Vagina (tissue), 2 donors: Measurements from ENCODE around the gene GLG1. TPM values are rescaled to one million over a fixed set of nuclear protein-coding genes. Genes with fewer than 3 reads are reported as not detected.

Experiments
- DNase-seq, 2 donors: peaks; one replicate each; pipeline ENCODE4 v3.0.0-alpha.2; 2017; ENCODE audit errors: extremely low spot score in 2 of 2
- H3K27ac ChIP-seq: fragments of 200-600 bp; sonication (generic); one replicate; pipeline ENCODE4 v1.5.1; 2019
- H3K27me3 ChIP-seq: fragments of 200-600 bp; sonication (generic); one replicate; pipeline ENCODE4 v1.5.1; 2019
- H3K36me3 ChIP-seq, 2 donors: fragments of 200-600 bp; sonication (generic); one replicate each; pipeline ENCODE4 v1.5.1; 2017 to 2019
- H3K4me1 ChIP-seq: fragments of 200-600 bp; sonication (generic); one replicate; pipeline ENCODE4 v1.5.1; 2019
- H3K4me3 ChIP-seq, 2 donors: fragments of 200-600 bp; sonication (generic); 1 replicate in 1 of 2; 2 replicates in 1 of 2; pipeline ENCODE4 v1.5.1; 2016 to 2019
- H3K9me3 ChIP-seq: fragments of 200-600 bp; sonication (generic); one replicate; pipeline ENCODE4 v1.5.1; 2019
- POLR2A ChIP-seq, 2 donors: fragments of 450-650 bp; IDR thresholded peaks; one replicate each; pipeline ENCODE4 v1.6.1; 2017; ENCODE audit warnings: antibody characterized with exemption in 2 of 2, mild to moderate bottlenecking in 2 of 2, moderate library complexity in 2 of 2
- POLR2AphosphoS5 ChIP-seq, 2 donors: sonication (generic); formaldehyde crosslinking; IDR thresholded peaks; one replicate each; pipeline ENCODE4 v1.9.0; 2017; ENCODE audit warnings: antibody characterized with exemption in 2 of 2, mild to moderate bottlenecking in 2 of 2, low read depth in 1 of 2; ENCODE audit not compliant: insufficient read depth in 1 of 2
- intact Hi-C: fragments of 100-400 bp; cut with DNase I; formaldehyde crosslinking; loops from one replicate; pipeline ENCODE4 v1.15.1; 2023
- total RNA-seq: library from RNA; depleted of rRNA; stranded (reverse); fragments of >200 nt; gene quantifications from one replicate; pipeline ENCODE4 v1.2.3, GENCODE V29; 2016
- TF ChIP-seq, protein P1 (sequence below), 3 experiments: fragments of 450-650 bp in 2 of 3; fragments of 200-600 bp in 1 of 3; sonication (generic) in 1 of 3; IDR thresholded peaks; one replicate each; pipeline ENCODE4 v1.5.1; 2017 to 2019; ENCODE audit warnings: antibody characterized with exemption in 3 of 3, mild to moderate bottlenecking in 2 of 3, moderate library complexity in 2 of 3

GLG1 gene
- total RNA-seq, 1 donor from 2014 or later = 76.9 TPM

- Histone ChIP-seq H3K4me1 (peaks cover 48% of the 10 kb centered on the region), H3K4me3 (no peak overlapping the region)
Measured at GRCh38 chr16:74601126-74601871, 5.6 kb downstream of the GLG1 start.

DNA sequence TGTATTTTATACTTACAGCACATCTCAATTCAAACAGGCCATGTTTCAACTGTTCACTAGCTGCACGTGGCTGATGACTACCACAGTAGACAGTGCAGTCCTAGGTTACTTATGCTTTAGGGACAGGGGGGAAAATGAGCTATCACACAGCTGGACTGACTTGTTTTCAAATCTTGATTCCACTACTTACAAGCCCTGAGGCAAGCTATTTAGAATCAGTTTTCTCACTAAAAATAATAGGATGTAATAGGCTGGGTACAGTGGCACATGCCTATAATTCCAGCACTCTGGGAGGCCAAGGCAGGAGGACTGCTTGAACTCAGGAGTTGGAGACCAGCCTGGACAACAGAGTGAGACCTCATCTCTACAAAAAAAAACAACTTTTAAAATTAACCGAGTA lies 10.3 kb downstream of the GLG1 start:
- intact Hi-C loops = no loop called here
- Histone ChIP-seq H3K9me3 (no peaks in the 10 kb centered on the region), H3K36me3 (no peaks in the 10 kb centered on the region), H3K4me1 (peaks cover 26% of the 10 kb centered on the region), H3K4me3 (no peak overlapping the region), H3K27ac (no peak overlapping the region), H3K27me3 (no peaks in the 10 kb centered on the region)
- TF ChIP-seq, protein P1, sequence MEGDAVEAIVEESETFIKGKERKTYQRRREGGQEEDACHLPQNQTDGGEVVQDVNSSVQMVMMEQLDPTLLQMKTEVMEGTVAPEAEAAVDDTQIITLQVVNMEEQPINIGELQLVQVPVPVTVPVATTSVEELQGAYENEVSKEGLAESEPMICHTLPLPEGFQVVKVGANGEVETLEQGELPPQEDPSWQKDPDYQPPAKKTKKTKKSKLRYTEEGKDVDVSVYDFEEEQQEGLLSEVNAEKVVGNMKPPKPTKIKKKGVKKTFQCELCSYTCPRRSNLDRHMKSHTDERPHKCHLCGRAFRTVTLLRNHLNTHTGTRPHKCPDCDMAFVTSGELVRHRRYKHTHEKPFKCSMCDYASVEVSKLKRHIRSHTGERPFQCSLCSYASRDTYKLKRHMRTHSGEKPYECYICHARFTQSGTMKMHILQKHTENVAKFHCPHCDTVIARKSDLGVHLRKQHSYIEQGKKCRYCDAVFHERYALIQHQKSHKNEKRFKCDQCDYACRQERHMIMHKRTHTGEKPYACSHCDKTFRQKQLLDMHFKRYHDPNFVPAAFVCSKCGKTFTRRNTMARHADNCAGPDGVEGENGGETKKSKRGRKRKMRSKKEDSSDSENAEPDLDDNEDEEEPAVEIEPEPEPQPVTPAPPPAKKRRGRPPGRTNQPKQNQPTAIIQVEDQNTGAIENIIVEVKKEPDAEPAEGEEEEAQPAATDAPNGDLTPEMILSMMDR (IDR thresholded peaks at IDR 0.05) = no peak
- TF ChIP-seq POLR2A (IDR thresholded peaks at IDR 0.05) (no peak), POLR2AphosphoS5 (IDR thresholded peaks at IDR 0.05; ENCODE audit: insufficient read depth in 1 of 2, low read depth in 1 of 2) (no peak)
- DNase-seq = no peak

More at GRCh38 chr16:74601126-74601871, 5.6 kb downstream of the GLG1 start:
- no peaks in the 10 kb centered on the region for H3K27me3 ChIP-seq
- no peaks in the 10 kb centered on the region for H3K9me3 ChIP-seq
- TF ChIP-seq POLR2A (IDR thresholded peaks at IDR 0.05) (no peak), POLR2AphosphoS5 (IDR thresholded peaks at IDR 0.05; ENCODE audit: insufficient read depth in 1 of 2, low read depth in 1 of 2) (no peak)
- TF ChIP-seq, protein P1 (IDR thresholded peaks at IDR 0.05) = no peak
- intact Hi-C loops = no loop called here
- no peaks in the 10 kb centered on the region for H3K36me3 ChIP-seq
- no peak for DNase-seq
- H3K27ac ChIP-seq = no peak overlapping the region

DNA sequence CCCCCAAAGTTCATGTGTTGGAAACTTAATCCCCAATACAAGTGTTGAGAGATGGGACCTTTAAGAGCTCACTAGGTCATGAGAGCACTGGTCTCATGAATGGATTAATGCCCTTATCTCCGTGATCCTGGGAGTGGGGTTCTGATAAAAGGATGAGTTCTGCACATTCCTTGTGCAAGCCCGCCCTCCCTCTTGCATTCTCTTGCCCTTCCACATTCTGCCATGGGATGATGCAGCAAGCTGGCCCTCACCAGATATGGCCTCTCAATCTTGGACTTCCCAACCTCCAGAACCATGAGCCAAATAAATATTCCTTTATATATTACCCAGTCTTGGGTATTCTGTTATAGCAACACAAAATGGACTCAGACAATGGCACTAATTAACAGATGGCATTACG lies 14.1 kb downstream of the GLG1 start:
- DNase-seq = no peak
- peaks cover 0 to 4% of the 10 kb centered on the region in 2 donors for H3K36me3 ChIP-seq
- TF ChIP-seq, protein P1 (IDR thresholded peaks at IDR 0.05) = no peak
- TF ChIP-seq POLR2AphosphoS5 (IDR thresholded peaks at IDR 0.05; ENCODE audit: insufficient read depth in 1 of 2, low read depth in 1 of 2) = no peak
- TF ChIP-seq POLR2A (IDR thresholded peaks at IDR 0.05) = no peak
- H3K9me3 ChIP-seq = no peaks in the 10 kb centered on the region
- H3K27me3 ChIP-seq = no peaks in the 10 kb centered on the region
- H3K4me1 ChIP-seq = peaks cover 20% of the 10 kb centered on the region
- intact Hi-C loops = no loop called here
- H3K27ac ChIP-seq = no peak overlapping the region
- no peak overlapping the region for H3K4me3 ChIP-seq

DNA sequence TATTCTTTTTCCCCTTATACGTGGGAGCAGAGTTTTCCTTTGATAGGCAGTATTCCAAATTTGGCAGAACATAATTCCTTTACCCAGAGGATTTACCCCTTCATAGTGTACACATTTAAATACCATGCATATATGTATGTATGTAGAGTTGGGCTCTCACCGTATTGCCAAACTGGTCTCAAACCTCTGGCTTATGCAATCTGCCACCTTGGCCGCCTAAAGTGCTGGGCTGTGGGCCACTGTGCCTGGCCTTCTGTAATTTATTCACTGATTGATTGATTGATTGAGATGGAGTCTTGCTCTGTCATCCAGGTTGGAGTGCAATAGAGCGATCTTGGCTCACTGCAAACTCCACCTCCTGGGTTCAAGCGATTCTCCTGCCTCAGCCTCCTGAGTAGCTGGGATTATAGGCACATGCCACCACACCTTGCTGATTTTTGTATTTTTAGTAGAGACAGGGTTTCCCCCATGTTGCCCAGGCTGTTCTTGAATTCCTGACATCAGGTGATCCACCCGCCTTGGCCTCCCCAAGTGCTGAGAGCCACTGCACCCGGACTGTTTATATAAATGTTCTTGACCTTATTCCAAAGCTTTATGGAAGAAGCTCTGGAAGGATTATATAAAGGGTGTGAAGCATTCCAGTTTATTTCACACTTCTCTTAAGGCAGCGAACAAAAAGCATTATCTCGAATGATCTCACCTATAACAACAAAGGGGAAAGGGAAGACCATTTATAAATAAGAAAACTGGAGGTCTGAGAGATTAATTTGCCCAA lies 14.9 kb downstream of the GLG1 start:
- no peak overlapping the region for H3K4me3 ChIP-seq
- no peak for TF ChIP-seq POLR2AphosphoS5 (IDR thresholded peaks at IDR 0.05; ENCODE audit: insufficient read depth in 1 of 2, low read depth in 1 of 2)
- TF ChIP-seq, protein P1 (IDR thresholded peaks at IDR 0.05) = no peak
- no peak for TF ChIP-seq POLR2A (IDR thresholded peaks at IDR 0.05)
- H3K9me3 ChIP-seq = no peaks in the 10 kb centered on the region
- H3K4me1 ChIP-seq = peaks cover 20% of the 10 kb centered on the region
- DNase-seq = no peak
- H3K27me3 ChIP-seq = no peaks in the 10 kb centered on the region
- intact Hi-C loops = no loop called here
- no peak overlapping the region for H3K27ac ChIP-seq
- H3K36me3 ChIP-seq = peaks cover 0 to 4% of the 10 kb centered on the region in 2 donors
